K562 (cell line): ENCODE results near the gene PACSIN1. TPM values are rescaled to one million over a fixed set of nuclear protein-coding genes. Genes with fewer than 3 reads are reported as not detected.

Experiments
- BCOR ChIP-seq: fragments of 450-650 bp; IDR thresholded peaks from 2 replicates; pipeline ENCODE4 v1.6.1; 2016
- FIP1L1 ChIP-seq: fragments of 200-400 bp; formaldehyde crosslinking; IDR thresholded peaks from 2 replicates; pipeline ENCODE4 v1.6.1; 2018; ENCODE audit warnings: mild to moderate bottlenecking, low read depth, low read length; ENCODE audit not compliant: poor library complexity, severe bottlenecking
- HDAC2 ChIP-seq: fragments of 450-650 bp; IDR thresholded peaks from 2 replicates; pipeline ENCODE4 v1.6.1; 2016; ENCODE audit warnings: mild to moderate bottlenecking
- RBM25 ChIP-seq: fragments of 200-400 bp; formaldehyde crosslinking; IDR thresholded peaks from 2 replicates; pipeline ENCODE4 v1.6.1; 2018; ENCODE audit warnings: low read length, low read depth, moderate library complexity; ENCODE audit not compliant: severe bottlenecking
- SAFB ChIP-seq: fragments of 200-400 bp; formaldehyde crosslinking; IDR thresholded peaks from 2 replicates; pipeline ENCODE4 v1.6.1; 2017; ENCODE audit warnings: low read depth, low read length, borderline replicate concordance
- ZNF436 ChIP-seq: fragments of 250-450, 450-650 bp; sonication (Bioruptor Pico); formaldehyde crosslinking; IDR thresholded peaks from 2 replicates; pipeline ENCODE4 v1.7.0; 2020; ENCODE audit warnings: mild to moderate bottlenecking
- ZNF766 ChIP-seq: fragments of 200-800 bp; sonication (Bioruptor generic); conservative IDR thresholded peaks from 2 replicates; pipeline ENCODE4 v1.6.1; 2016; ENCODE audit warnings: missing genetic modification characterization, missing compliant biosample characterization
- polyA plus RNA-seq, 8 experiments: library from polyadenylated mRNA; depleted of rRNA in 4 of 8; stranded (reverse) in 5 of 8; unstranded in 3 of 8; fragments of >200 nt; fragmentation: Nextera tagmentation in 2 of 8; fragmentation: Illumina TruSeq in 1 of 8; extraction: Ambion mirVana in 2 of 8; extraction: Trizol in 1 of 8; gene quantifications; 2 replicates each; pipeline versions ENCODE4 v1.2.1 to v1.2.3, GENCODE V29; 2011 to 2014; ENCODE audit warnings: inconsistent platforms in 1 of 8, missing spikeins in 1 of 8
- total RNA-seq, 7 experiments: library from RNA; depleted of rRNA in 6 of 7; stranded (reverse); fragments of >200 nt in 6 of 7; fragmentation: Illumina TruSeq in 2 of 7; extraction: Trizol in 2 of 7; gene quantifications; 2 replicates each; pipeline versions ENCODE4 v1.2.1 to v1.2.3, GENCODE V29; 2011 to 2021; ENCODE audit warnings: low replicate concordance in 1 of 7
- TF ChIP-seq, protein P1 (sequence below): sonication (generic); formaldehyde crosslinking; IDR thresholded peaks from 2 replicates; pipeline ENCODE4 v1.8.0; 2022; ENCODE audit warnings: mild to moderate bottlenecking, missing genetic modification reagents

The PACSIN1 gene
- total and polyA plus RNA-seq, 9 of the 15 experiments (the other 6 are each of a cell fraction or from before 2014, with no cell fraction given): 0.01 to 1.7 (median 0.45) TPM

DNA sequence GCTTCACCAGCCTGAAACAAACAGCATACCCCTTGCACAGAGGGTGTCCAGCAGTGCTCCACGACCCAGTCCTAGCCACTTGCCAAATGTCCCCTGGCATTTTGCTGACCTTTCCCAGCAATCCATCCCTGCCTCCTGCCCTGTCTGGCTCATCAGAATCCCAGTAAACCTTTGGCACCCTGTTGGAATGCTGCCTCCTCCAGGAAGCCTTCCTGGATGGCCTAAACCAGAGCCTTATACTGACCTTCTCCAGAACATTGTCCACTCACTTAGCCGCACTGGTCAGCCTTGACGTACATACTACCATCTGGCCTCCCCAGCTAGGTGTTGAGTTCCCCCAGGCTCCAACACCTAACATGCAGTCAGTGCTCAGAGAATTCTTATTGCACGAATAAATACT is 2.0 kb upstream of the PACSIN1 start (continued):
- TF ChIP-seq, protein P1, sequence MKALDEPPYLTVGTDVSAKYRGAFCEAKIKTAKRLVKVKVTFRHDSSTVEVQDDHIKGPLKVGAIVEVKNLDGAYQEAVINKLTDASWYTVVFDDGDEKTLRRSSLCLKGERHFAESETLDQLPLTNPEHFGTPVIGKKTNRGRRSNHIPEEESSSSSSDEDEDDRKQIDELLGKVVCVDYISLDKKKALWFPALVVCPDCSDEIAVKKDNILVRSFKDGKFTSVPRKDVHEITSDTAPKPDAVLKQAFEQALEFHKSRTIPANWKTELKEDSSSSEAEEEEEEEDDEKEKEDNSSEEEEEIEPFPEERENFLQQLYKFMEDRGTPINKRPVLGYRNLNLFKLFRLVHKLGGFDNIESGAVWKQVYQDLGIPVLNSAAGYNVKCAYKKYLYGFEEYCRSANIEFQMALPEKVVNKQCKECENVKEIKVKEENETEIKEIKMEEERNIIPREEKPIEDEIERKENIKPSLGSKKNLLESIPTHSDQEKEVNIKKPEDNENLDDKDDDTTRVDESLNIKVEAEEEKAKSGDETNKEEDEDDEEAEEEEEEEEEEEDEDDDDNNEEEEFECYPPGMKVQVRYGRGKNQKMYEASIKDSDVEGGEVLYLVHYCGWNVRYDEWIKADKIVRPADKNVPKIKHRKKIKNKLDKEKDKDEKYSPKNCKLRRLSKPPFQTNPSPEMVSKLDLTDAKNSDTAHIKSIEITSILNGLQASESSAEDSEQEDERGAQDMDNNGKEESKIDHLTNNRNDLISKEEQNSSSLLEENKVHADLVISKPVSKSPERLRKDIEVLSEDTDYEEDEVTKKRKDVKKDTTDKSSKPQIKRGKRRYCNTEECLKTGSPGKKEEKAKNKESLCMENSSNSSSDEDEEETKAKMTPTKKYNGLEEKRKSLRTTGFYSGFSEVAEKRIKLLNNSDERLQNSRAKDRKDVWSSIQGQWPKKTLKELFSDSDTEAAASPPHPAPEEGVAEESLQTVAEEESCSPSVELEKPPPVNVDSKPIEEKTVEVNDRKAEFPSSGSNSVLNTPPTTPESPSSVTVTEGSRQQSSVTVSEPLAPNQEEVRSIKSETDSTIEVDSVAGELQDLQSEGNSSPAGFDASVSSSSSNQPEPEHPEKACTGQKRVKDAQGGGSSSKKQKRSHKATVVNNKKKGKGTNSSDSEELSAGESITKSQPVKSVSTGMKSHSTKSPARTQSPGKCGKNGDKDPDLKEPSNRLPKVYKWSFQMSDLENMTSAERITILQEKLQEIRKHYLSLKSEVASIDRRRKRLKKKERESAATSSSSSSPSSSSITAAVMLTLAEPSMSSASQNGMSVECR: 0 out of 2 replicates have a peak, but pooled peaks have one; percentile 25
- TF ChIP-seq ZNF766 (CRISPR knock-in tag): no peak
- peak; percentile 55; the same call in 1 of the 2 replicates for TF ChIP-seq HDAC2
- peak; percentile 87 for TF ChIP-seq BCOR
- TF ChIP-seq ZNF436 (CRISPR knock-in tag): peak; percentile 75
- no peak for TF ChIP-seq SAFB
- no peak for TF ChIP-seq FIP1L1
- TF ChIP-seq RBM25: peak; percentile 62
- TF ChIP-seq, all 486 proteins: peak for 10
